ENCODE measurements around the gene KRT83.

GRCh38 chr12:52334185-52334584 is 13.0 kb upstream of the KRT83 start:
- TF ChIP-seq CTCF (IDR thresholded peaks at IDR 0.05) (no peak), POLR2AphosphoS5 (IDR thresholded peaks at IDR 0.05; ENCODE audit: insufficient read depth in 1 of 2, low read depth in 1 of 2) (no peak)
